ENCODE data around the gene PMFBP1. TPM values are rescaled to one million over a fixed set of nuclear protein-coding genes. Genes with fewer than 3 reads are reported as not detected.

The PMFBP1 gene, protein sequence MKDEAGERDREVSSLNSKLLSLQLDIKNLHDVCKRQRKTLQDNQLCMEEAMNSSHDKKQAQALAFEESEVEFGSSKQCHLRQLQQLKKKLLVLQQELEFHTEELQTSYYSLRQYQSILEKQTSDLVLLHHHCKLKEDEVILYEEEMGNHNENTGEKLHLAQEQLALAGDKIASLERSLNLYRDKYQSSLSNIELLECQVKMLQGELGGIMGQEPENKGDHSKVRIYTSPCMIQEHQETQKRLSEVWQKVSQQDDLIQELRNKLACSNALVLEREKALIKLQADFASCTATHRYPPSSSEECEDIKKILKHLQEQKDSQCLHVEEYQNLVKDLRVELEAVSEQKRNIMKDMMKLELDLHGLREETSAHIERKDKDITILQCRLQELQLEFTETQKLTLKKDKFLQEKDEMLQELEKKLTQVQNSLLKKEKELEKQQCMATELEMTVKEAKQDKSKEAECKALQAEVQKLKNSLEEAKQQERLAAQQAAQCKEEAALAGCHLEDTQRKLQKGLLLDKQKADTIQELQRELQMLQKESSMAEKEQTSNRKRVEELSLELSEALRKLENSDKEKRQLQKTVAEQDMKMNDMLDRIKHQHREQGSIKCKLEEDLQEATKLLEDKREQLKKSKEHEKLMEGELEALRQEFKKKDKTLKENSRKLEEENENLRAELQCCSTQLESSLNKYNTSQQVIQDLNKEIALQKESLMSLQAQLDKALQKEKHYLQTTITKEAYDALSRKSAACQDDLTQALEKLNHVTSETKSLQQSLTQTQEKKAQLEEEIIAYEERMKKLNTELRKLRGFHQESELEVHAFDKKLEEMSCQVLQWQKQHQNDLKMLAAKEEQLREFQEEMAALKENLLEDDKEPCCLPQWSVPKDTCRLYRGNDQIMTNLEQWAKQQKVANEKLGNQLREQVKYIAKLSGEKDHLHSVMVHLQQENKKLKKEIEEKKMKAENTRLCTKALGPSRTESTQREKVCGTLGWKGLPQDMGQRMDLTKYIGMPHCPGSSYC
- total RNA-seq (2013; cell fraction: nucleolus; rRNA removed), result 13.5 and 19.4 TPM in 2 replicates
- total RNA-seq (2014; rRNA removed) (1.0 and 1.1 TPM in 2 replicates), total RNA-seq (2014; rRNA removed; fragmentation: Illumina TruSeq; extraction: Trizol) (0.98 and 1.6 TPM in 2 replicates), total RNA-seq (2021) (1.8 and 1.9 TPM in 2 replicates), polyA plus RNA-seq (2011; rRNA removed) (1.3 and 2.1 TPM in 2 replicates), polyA plus RNA-seq (2014; fragmentation: Illumina TruSeq; extraction: Trizol) (0.67 and 1.1 TPM in 2 replicates), polyA plus RNA-seq (2014; fragmentation: Nextera tagmentation; extraction: Ambion mirVana) (1 to 10 TPM in 1 of 2 experiments, under 1 TPM in 1; 0.40 to 1.5 TPM), polyA plus RNA-seq (2014; rRNA removed) (0.86 and 1.1 TPM in 2 replicates), polyA plus RNA-seq (2016; fragmentation: Nextera tagmentation; extraction: Ambion mirVana) (1 to 10 TPM in 1 of 2 experiments, under 1 TPM in 1; 0.49 to 2.3 TPM), polyA minus RNA-seq (2011; rRNA and poly(A)+ RNA removed) (3.7 and 4.8 TPM in 2 replicates), Bru-seq, nascent RNA (percentile 49 among the genes with signal in this experiment), BruChase-seq, experiment 1, labeled RNA remaining after a 6-hour chase (percentile 55 among the genes with signal in this experiment), BruChase-seq, experiment 2, labeled RNA remaining after a 2-hour chase (percentile 55 among the genes with signal in this experiment)
- 0.85 TPM for polyA plus RNA-seq (2011; ENCODE audit: low read depth)
- polyA plus RNA-seq (2011; cell fraction: cytosol; rRNA removed), result 0.51 and 0.80 TPM in 2 replicates
- 5.3 and 7.2 TPM in 2 replicates for polyA plus RNA-seq (2011; cell fraction: nucleus; rRNA removed)
- polyA plus RNA-seq (2012), result 2.2 and 2.5 TPM in 2 replicates
- 1.1 and 1.9 TPM in 2 replicates for polyA minus RNA-seq (2011; cell fraction: cytosol; rRNA and poly(A)+ RNA removed)
- 2.8 and 5.6 TPM in 2 replicates for polyA minus RNA-seq (2011; cell fraction: nucleus; rRNA and poly(A)+ RNA removed)
- long read RNA-seq, experiment 1, result 0 reads
- long read RNA-seq, experiment 2, partial matches to known transcripts, result 0 of 3 reads
- long read RNA-seq, experiment 2, other reads (novel, unspliced or antisense), result 3 of 3 reads

DNA sequence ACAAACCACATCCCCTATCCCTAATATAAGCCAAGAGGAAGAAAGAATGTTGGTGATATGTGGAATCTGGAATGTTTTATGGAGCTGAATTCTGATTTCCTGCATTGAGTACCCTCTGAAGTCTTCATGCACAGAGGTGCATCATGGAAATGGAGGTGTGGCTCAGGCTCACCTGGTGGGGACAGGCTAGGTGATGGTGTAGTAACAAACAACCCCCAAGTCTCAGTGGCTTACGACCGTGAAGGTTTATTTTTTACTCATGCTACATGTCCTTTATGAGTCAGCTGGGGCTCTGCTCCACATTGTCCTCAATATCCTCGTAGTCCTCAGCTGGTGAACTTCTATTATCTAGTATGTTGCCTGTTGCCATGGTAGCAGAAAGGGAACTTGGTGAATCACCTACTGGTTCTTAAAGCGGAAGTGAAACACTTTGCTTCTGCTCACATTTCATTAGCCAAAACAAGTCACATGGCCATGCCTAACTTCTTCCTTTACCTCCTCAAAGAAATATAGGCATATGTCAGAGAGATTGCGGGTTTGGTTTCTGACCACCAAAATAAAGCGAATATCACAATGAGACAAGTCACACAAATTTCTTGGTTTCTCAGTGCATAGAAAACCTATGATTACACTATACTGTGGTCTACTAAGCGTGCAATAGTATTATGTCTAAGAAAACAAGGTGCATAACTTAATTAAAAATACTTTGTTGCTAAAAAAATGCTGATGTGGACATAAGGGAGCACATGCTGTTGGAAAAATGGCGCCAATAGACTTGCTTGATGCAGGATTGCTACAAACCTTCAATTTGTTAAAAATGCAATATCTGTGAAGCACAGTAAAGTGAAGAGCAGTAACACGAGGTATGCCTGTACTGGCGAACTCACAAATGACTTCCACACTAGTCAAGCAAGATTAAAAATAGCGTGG is at the start of gene PMFBP1:
Gene PMFBP1 (minus strand): TSS at position 51 of the 930 bp plus-strand sequence. CDS start 947 bp downstream, outside the sequence.
- Histone ChIP-seq H3K4me1 (ENCODE audit: control insufficient read depth, insufficient read depth, low read length) (peaks cover 6% of the 10 kb centered on the region), H3K36me3 (ENCODE audit: control insufficient read depth in 2 of 2, insufficient read depth in 2 of 2, low read length in 1 of 2) (no peaks in the 10 kb centered on the region), H3K4me2 (ENCODE audit: control insufficient read depth, insufficient read depth) (no peak within 1 kb of the TSS), H3K9me3 (replicated peaks; ENCODE audit: control insufficient read depth, insufficient read depth, low read length) (peaks cover 8% of the 10 kb centered on the region; the same call in 2 of the 3 replicates), H3K79me2 (ENCODE audit: control insufficient read depth, insufficient read depth, low read length) (no peaks in the 10 kb centered on the region), H3K27ac (ENCODE audit: control insufficient read depth, insufficient read depth) (no peak within 1 kb of the TSS), H4K20me1 (ENCODE audit: control insufficient read depth, insufficient read depth) (no peaks in the 10 kb centered on the region), H2AFZ (ENCODE audit: control insufficient read depth, low read depth, low read length) (no peak within 1 kb of the TSS), H3K4me3 (no peak within 1 kb of the TSS), H3K27me3 (replicated peaks in 1 of 2; ENCODE audit: control insufficient read depth in 2 of 2, insufficient read depth in 2 of 2, low read length in 1 of 2) (no peaks in the 10 kb centered on the region), H3K9ac (ENCODE audit: control insufficient read depth, insufficient read depth, low read length) (no peak within 1 kb of the TSS)
- ATAC-seq, result peak; percentile 97
- POLR2A ChIA-PET, result no interaction called here
- DNase-seq (ENCODE audit: low read depth, low spot score), result peak; percentile 88
- RAD21 ChIA-PET (ENCODE audit: unreplicated experiment), result no interaction called here
- intact Hi-C loops (cut with micrococcal nuclease; ENCODE audit: unreplicated experiment) (no loop called here), in situ Hi-C loops (cut with MboI) (no loop called here)
- BruUV-seq (replicated peaks), result no TSS peak
- SMC1A ChIA-PET (ENCODE audit: uncharacterized antibody, unreplicated experiment), result interaction anchor here (0.7 to 1.4 kb wide), 3 partner anchors 9 to 417 kb away, joined by 3 to 4 read pairs (median 4); no protein-coding TSS in a partner anchor
- CTCF ChIA-PET, result interaction anchor here (0.8 to 1.8 kb wide), 4 partner anchors 22 to 48 kb away, joined by 3 to 6 read pairs (median 4); no protein-coding TSS in a partner anchor
- FAIRE-seq, result peak; percentile 98
- 53% methylated on average over 11 of the region's 11 CpGs for WGBS (ENCODE audit: insufficient coverage, insufficient replicate concordance, low lambda C conversion rate, missing lambda C conversion rate)
- TF ChIP-seq, protein P1, sequence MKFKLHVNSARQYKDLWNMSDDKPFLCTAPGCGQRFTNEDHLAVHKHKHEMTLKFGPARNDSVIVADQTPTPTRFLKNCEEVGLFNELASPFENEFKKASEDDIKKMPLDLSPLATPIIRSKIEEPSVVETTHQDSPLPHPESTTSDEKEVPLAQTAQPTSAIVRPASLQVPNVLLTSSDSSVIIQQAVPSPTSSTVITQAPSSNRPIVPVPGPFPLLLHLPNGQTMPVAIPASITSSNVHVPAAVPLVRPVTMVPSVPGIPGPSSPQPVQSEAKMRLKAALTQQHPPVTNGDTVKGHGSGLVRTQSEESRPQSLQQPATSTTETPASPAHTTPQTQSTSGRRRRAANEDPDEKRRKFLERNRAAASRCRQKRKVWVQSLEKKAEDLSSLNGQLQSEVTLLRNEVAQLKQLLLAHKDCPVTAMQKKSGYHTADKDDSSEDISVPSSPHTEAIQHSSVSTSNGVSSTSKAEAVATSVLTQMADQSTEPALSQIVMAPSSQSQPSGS (IDR thresholded peaks at IDR 0.05; ENCODE audit: low read length), result peak; percentile 38
- TF ChIP-seq ATF7 (IDR thresholded peaks at IDR 0.05; ENCODE audit: low read depth) (peak; percentile 85), BMI1 (IDR thresholded peaks at IDR 0.05; ENCODE audit: borderline replicate concordance) (peak; percentile 98), MYB (IDR thresholded peaks at IDR 0.05; ENCODE audit: borderline replicate concordance, low read depth, low read length) (no peak), EED (IDR thresholded peaks at IDR 0.05; ENCODE audit: low read depth) (peak; percentile 47; the same call in 1 of the 2 replicates), BACH1 (IDR thresholded peaks at IDR 0.05; ENCODE audit: borderline replicate concordance) (0 out of 2 replicates have a peak, but pooled peaks have one; percentile 23), RAD51 (IDR thresholded peaks at IDR 0.05) (peak; percentile 95), CBFB (IDR thresholded peaks at IDR 0.05; ENCODE audit: low read depth) (no peak), IRF4 (IDR thresholded peaks at IDR 0.05; ENCODE audit: low read depth, low read length) (peak; percentile 92), RFX5 (IDR thresholded peaks at IDR 0.05; ENCODE audit: low read depth, low read length) (peak; percentile 61), ZNF384 (IDR thresholded peaks at IDR 0.05; ENCODE audit: borderline replicate concordance, low read depth, low read length) (no peak), MXI1 (IDR thresholded peaks at IDR 0.05; ENCODE audit: low read depth, low read length) (peak; percentile 86)
- TF ChIP-seq, protein P2, sequence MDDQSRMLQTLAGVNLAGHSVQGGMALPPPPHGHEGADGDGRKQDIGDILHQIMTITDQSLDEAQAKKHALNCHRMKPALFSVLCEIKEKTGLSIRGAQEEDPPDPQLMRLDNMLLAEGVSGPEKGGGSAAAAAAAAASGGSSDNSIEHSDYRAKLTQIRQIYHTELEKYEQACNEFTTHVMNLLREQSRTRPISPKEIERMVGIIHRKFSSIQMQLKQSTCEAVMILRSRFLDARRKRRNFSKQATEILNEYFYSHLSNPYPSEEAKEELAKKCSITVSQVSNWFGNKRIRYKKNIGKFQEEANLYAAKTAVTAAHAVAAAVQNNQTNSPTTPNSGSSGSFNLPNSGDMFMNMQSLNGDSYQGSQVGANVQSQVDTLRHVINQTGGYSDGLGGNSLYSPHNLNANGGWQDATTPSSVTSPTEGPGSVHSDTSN (IDR thresholded peaks at IDR 0.05; ENCODE audit: insufficient replicate concordance, low read depth, low read length), result no peak
